Fibroblast of the aortic adventitia (primary cell): ENCODE data around the gene CIDEA. TPM values are rescaled to one million over a fixed set of nuclear protein-coding genes. Genes with fewer than 3 reads are reported as not detected.

ENCODE experiments used
- DNase-seq: peaks from one replicate; pipeline ENCODE4 v3.0.0-alpha.2; 2010; ENCODE audit warnings: low read depth
- H3K4me3 ChIP-seq: 2 replicates; pipeline ENCODE4 v1.5.1; 2011; ENCODE audit warnings: low read depth, mild to moderate bottlenecking, control low read depth, low read length, moderate library complexity
- CTCF ChIP-seq: IDR thresholded peaks from 2 replicates; pipeline ENCODE4 v1.5.1; 2011; ENCODE audit warnings: mild to moderate bottlenecking, low read length, control low read depth, inconsistent platforms; ENCODE audit not compliant: insufficient read depth
- total RNA-seq: library from RNA; depleted of rRNA; stranded (reverse); fragments of >200 nt; gene quantifications from 2 replicates; pipeline ENCODE4 v1.2.3, GENCODE V29; 2012; ENCODE audit warnings: low replicate concordance

The CIDEA gene
- total RNA-seq, 1 donor: not detected

DNA sequence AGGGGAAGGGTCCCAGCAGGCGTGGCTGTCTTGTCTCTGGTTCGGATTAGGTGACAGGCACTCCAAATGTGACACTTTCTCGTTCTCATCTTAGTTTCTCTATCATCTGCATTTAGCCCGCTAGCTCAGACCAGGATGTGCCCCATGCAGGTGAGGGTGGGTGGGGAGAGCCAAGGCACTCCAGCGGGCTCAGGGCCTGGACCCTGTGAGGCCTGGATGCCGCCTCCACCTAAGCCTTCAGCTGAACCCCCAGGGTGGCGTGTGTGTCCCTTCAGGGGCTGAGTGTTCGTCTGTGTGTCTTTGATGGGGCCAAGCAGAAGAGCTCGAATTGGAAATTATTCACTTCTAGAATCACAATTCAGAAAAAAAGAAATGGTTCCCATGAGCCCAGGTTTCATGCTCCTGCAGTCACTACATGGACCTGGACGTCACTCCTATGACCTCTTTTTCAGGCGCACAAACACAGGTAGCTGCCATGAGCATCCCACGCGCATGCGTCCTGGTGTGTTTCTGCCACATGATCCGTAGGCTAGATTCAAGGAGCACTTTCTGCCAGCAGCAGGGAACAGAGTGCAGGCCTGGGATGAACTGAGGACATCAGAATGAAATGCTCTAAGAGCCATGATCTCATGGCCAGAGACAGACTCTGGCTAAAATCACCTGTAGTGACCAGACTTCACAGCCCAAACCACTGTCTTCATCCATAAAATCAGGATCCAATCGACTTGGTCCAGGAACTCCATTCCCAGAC lies 25.8 kb downstream of the CIDEA start:
- no peak for DNase-seq
- H3K4me3 ChIP-seq: peak overlapping the region; percentile 46
- TF ChIP-seq CTCF: no peak

GRCh38 chr18:12281861-12282260 lies 27.7 kb downstream of the CIDEA start:
- no peak overlapping the region for H3K4me3 ChIP-seq
- no peak for DNase-seq
- TF ChIP-seq CTCF: no peak

GRCh38 chr18:12282442-12283039 lies 28.4 kb downstream of the CIDEA start:
- no peak for TF ChIP-seq CTCF
- peak; percentile 83 for DNase-seq
- no peak overlapping the region for H3K4me3 ChIP-seq

DNA sequence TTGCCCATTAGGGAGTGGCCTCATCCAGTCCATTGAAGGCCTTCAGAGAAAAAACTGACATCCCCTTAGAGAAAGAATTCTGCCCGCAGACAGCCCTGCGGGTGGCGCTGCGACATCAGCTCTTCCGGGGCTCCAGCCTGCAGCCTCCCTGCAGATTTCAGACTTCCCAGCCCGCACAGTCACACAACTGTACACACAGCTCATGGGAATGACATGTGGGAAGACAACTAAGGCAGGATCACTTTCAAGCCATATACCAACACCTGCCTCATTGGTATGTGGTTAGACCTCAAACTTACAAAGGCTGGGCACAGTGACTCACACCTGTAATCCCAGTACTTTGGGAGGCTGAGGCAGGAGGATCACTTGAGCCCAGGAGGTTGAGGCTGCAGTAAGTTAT lies 29.1 kb downstream of the CIDEA start:
- TF ChIP-seq CTCF: peak; percentile 15
- H3K4me3 ChIP-seq: no peak overlapping the region
- DNase-seq: no peak

GRCh38 chr18:12283666-12284065 lies 29.5 kb downstream of the CIDEA start:
- DNase-seq: no peak
- no peak for TF ChIP-seq CTCF
- no peak overlapping the region for H3K4me3 ChIP-seq

- no peak for TF ChIP-seq CTCF
- no peak for DNase-seq
- peak overlapping the region; percentile 65 for H3K4me3 ChIP-seq
Measured at GRCh38 chr18:12287131-12287681, 33.0 kb downstream of the CIDEA start.
